Measurements from ENCODE around the gene NKTR. TPM values are rescaled to one million over a fixed set of nuclear protein-coding genes. Genes with fewer than 3 reads are reported as not detected.

NKTR gene
- total RNA-seq, 2 donors from 2014 or later = 101 to 116 TPM

- Mint-ChIP-seq H3K9me3 (peaks cover 3% of the 10 kb centered on the region), H3K36me3 (ENCODE audit: low read depth) (no peaks in the 10 kb centered on the region), H3K4me1 (no peaks in the 10 kb centered on the region), H3K27me3 (ENCODE audit: insufficient read depth) (no peaks in the 10 kb centered on the region), H3K4me3 (no peak overlapping the region), H3K27ac (no peak overlapping the region)
- no peaks in the 10 kb centered on the region for H3K9me3 ChIP-seq (ENCODE audit: control insufficient read depth, low read length)
- no peak overlapping the region for H3K9ac ChIP-seq (ENCODE audit: extremely low read depth, low read length, poor library complexity, severe bottlenecking)
- H3K4me3 ChIP-seq (ENCODE audit: low read length) = no peak overlapping the region
- H3K27me3 ChIP-seq (ENCODE audit: control insufficient read depth, insufficient read depth, low read length, poor library complexity, severe bottlenecking) = no peaks in the 10 kb centered on the region
- H3K4me1 ChIP-seq (ENCODE audit: control insufficient read depth, insufficient read depth, low read length) = no peaks in the 10 kb centered on the region
- no peaks in the 10 kb centered on the region for H3K36me3 ChIP-seq (ENCODE audit: control insufficient read depth, insufficient read depth, low read length)
- H3K27ac ChIP-seq (ENCODE audit: low read depth, low read length) = no peak overlapping the region
- DNase-seq = no peak
- TF ChIP-seq CTCF (conservative IDR thresholded peaks at IDR 0.05) = no peak
- 81 to 88% methylated on average over 7 to 9 of the region's 10 CpGs for WGBS, 2 experiments (ENCODE audit: insufficient coverage in 1 of 2, insufficient read length in 1 of 2)
Observed at GRCh38 chr3:42681361-42682038, 81.0 kb downstream of the NKTR start.

- H3K27me3 ChIP-seq (ENCODE audit: control insufficient read depth, insufficient read depth, low read length, poor library complexity, severe bottlenecking) = no peaks in the 10 kb centered on the region
- no peak overlapping the region for H3K27ac ChIP-seq (ENCODE audit: low read depth, low read length)
- H3K4me1 Mint-ChIP-seq = no peaks in the 10 kb centered on the region
- no peak overlapping the region for H3K4me3 ChIP-seq (ENCODE audit: low read length)
- H3K9me3 ChIP-seq (ENCODE audit: control insufficient read depth, low read length) = no peaks in the 10 kb centered on the region
- no peak overlapping the region for H3K27ac Mint-ChIP-seq
- H3K9ac ChIP-seq (ENCODE audit: extremely low read depth, low read length, poor library complexity, severe bottlenecking) = no peak overlapping the region
- H3K4me1 ChIP-seq (ENCODE audit: control insufficient read depth, insufficient read depth, low read length) = no peaks in the 10 kb centered on the region
- whole genome bisulfite sequencing, 2 experiments (ENCODE audit: insufficient coverage in 1 of 2, insufficient read length in 1 of 2) = 84 to 86% methylated on average over 10 to 12 of the region's 12 CpGs
- no peak for DNase-seq
- H3K9me3 Mint-ChIP-seq = no peaks in the 10 kb centered on the region
- no peaks in the 10 kb centered on the region for H3K36me3 Mint-ChIP-seq (ENCODE audit: low read depth)
- H3K4me3 Mint-ChIP-seq = no peak overlapping the region
- no peak for TF ChIP-seq CTCF (conservative IDR thresholded peaks at IDR 0.05)
- H3K27me3 Mint-ChIP-seq (ENCODE audit: insufficient read depth) = no peaks in the 10 kb centered on the region
- H3K36me3 ChIP-seq (ENCODE audit: control insufficient read depth, insufficient read depth, low read length) = no peaks in the 10 kb centered on the region
Observed at GRCh38 chr3:42682301-42683070, 82.0 kb downstream of the NKTR start.

- H3K9me3 ChIP-seq (ENCODE audit: control insufficient read depth, low read length) = no peaks in the 10 kb centered on the region
- no peak overlapping the region for H3K4me3 Mint-ChIP-seq
- no peak overlapping the region for H3K9ac ChIP-seq (ENCODE audit: extremely low read depth, low read length, poor library complexity, severe bottlenecking)
- TF ChIP-seq CTCF (conservative IDR thresholded peaks at IDR 0.05) = no peak
- WGBS, 2 experiments (ENCODE audit: insufficient coverage in 1 of 2, insufficient read length in 1 of 2) = 85% methylated on average over 9 of the region's 10 CpGs; no CpG with 5 or more reads in 1 of the 2 experiments
- H3K4me1 Mint-ChIP-seq = no peaks in the 10 kb centered on the region
- H3K36me3 ChIP-seq (ENCODE audit: control insufficient read depth, insufficient read depth, low read length) = no peaks in the 10 kb centered on the region
- no peaks in the 10 kb centered on the region for H3K27me3 Mint-ChIP-seq (ENCODE audit: insufficient read depth)
- no peaks in the 10 kb centered on the region for H3K36me3 Mint-ChIP-seq (ENCODE audit: low read depth)
- H3K27ac ChIP-seq (ENCODE audit: low read depth, low read length) = no peak overlapping the region
- H3K27me3 ChIP-seq (ENCODE audit: control insufficient read depth, insufficient read depth, low read length, poor library complexity, severe bottlenecking) = no peaks in the 10 kb centered on the region
- no peak overlapping the region for H3K27ac Mint-ChIP-seq
- DNase-seq = no peak
- no peak overlapping the region for H3K4me3 ChIP-seq (ENCODE audit: low read length)
- H3K4me1 ChIP-seq (ENCODE audit: control insufficient read depth, insufficient read depth, low read length) = no peaks in the 10 kb centered on the region
- H3K9me3 Mint-ChIP-seq = no peaks in the 10 kb centered on the region
Observed at GRCh38 chr3:42683875-42684598, 83.6 kb downstream of the NKTR start.
